Dermis blood vessel endothelial cell (primary cell): Measurements from ENCODE around the gene BPIFB2. TPM values are rescaled to one million over a fixed set of nuclear protein-coding genes. Genes with fewer than 3 reads are reported as not detected.
"Not testable (repeated sequence)": the region's sequence is repeated elsewhere in the genome, so short reads cannot be mapped to it uniquely, and the experiment has no call there.

ENCODE experiments used
- DNase-seq: peaks from one replicate; pipeline ENCODE4 v3.0.0; 2010
- total RNA-seq: library from RNA; depleted of rRNA; stranded (reverse); fragments of >200 nt; gene quantifications from 2 replicates; pipeline ENCODE4 v1.2.3, GENCODE V29; 2014

The BPIFB2 gene
- total RNA-seq, 1 donor from 2014 or later = not detected

- DNase-seq = no peak
Observed at GRCh38 chr20:32970973-32971300, 36.6 kb upstream of the BPIFB2 start.

DNA sequence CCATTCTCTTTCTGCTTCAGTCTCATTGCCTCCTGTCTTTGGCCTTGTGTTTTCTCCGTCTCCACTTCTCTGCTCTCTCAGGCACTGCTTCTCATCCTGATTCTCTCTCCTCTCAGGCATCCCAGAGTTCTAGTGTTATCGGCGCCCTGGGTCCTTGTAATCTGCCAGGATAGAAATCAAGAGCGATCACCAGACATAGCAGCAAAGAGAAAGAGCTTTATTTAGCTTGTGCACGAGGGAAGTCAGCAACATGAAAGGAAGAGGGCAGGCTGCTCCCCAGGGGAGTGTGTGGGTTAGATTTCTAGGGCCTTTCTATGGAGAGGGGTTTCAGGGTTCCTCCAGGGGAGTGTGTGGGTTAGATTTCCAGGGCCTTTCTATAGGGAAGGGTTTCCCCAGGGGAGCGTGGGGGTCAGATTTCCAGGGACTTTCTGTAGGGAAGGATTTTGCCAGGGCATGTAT, 35.8 kb upstream of the BPIFB2 start:
- DNase-seq = no peak

GRCh38 chr20:32972181-32973076, 35.1 kb upstream of the BPIFB2 start:
- peak; percentile 20 for DNase-seq

GRCh38 chr20:32973077-32973717, 34.3 kb upstream of the BPIFB2 start:
- DNase-seq = no peak

- DNase-seq = not testable (repeated sequence)
Observed at GRCh38 chr20:32974204-32975064, 33.1 kb upstream of the BPIFB2 start.

DNA sequence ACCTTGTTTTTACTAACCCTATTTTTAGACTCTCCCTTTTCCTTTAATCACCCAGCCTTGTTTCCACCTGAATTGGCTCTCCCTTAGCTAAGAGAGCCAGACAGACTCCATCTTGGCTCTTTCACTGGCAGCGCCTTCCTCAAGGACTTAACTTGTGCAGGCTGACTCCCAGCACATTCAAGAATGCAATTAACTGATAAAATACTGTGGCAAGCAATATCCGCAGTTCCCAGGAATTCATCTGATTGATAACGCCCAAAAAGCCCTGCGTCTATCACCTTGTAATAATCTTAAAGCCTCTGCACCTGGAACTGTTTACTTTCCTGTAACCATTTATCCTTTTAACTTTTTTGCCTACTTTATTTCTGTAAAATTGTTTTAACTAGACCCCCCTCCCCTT, 32.4 kb upstream of the BPIFB2 start:
- not testable (repeated sequence) for DNase-seq

DNA sequence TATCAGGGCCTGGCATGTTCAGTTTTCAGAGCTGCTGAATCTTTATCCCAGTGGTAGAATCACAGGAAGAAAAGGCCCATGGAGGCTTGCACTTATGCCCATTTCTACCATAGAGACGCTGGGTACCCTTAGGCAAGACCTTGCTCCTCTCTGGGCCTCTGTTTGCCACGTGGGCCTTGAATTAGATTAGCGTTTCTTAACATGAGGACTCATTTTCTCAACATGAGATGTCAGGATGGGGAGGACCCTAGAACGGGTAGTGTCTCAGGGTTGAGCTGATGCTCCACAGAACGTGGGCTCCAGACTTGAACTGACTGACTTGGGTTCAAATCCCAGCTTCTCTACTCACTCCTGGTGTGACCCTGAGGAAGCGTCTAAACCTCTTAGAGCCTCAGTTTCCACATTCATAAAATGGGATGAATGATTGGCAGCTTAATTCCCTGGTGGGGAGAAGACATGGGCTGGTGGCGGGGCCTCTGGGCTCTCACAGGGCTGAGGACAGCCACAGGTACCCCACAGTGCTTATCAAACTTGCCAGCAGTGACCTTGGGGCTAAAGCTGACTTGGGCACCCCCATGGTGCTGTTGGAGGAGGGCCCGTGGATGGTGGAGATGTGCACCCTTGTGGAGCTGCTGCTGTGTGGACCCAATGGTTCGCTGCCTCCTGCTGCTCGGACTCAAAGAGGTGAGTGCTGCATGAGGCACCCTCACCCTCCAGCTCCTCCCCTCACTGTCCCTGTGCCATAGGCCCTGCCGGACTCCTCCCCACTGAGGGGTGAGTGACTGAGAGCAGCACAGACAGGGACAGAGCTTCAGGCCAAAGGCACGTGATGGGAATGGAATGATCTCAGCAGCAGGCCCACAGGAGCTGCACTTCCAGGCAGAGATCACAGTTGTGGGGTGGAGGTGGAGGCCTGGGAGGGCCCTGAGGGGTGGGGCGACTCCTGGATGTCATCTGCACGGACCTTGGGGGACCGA, 31.5 kb upstream of the BPIFB2 start:
- DNase-seq = no peak

DNA sequence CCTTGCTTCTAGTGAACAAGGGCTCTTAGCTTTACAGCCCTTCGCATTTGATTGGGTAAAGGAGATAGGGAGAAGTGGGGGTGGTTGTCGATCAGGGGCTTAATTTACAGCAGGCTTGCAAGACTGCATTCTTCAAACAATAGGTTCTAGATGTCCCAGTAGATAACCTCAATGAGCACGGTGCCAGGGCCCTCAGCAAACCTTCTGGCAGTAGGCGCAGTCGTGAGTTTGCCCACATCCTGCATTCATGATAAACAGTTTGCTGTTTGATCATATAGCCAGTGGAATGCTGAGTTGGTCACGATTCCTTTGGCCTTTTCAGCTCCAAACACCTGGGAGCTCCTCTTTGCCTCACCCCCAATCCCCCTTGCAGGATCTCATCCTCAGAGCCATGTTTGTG, 30.8 kb upstream of the BPIFB2 start:
- DNase-seq = no peak

DNA sequence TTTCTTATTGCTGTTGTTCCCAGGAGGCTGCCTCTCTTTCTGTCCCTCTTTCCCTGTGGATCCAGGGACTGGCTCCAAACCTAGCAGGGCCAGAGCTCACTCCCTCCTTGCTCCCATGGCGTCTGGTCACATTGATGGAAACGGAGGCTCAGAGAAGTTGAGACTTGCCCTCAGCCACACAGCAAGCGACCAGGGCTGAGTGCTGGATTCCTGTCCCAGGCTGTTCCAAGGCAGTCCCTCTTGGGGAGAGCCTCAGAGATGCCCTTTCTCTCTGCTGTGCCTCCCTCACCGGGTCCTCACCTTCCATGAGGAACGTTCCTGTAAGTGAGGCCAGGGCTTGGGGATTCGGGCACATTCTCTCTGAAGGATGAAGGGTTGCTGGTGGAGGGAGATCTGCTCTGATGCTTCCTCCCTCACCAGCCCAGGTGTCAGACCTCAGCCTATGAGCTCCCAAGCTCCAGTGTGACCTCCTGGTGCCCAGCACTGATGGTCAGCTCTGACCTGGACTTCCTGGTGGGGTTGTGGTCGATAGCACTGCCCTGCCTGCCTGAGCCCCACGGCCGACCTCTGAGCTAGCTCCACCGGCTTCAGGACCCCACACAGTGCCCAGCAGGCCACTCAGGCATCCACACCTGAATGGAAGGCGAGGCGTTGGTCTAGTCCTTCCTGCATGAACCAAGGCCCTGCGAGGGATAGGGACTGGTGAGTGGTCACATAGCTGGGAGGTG, 30.1 kb upstream of the BPIFB2 start:
- DNase-seq = no peak

DNA sequence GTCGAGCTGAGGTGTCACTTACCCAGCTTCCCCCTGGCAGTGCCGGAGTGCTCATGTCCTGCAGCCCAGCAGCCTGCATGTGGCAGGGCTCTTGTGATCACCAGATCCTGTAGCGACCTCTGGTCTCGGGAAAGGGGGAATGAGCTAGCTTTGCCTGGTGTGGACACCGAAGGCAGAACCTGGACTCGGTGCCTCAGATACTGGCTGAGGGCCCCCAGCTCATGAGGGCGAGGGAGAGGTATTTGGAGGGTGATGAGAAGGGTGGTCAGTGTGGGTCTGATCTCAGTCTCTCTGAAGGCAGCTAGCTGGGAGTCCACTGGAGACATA, 29.5 kb upstream of the BPIFB2 start:
- no peak for DNase-seq

GRCh38 chr20:32979201-32979998, 28.1 kb upstream of the BPIFB2 start:
- DNase-seq = no peak

DNA sequence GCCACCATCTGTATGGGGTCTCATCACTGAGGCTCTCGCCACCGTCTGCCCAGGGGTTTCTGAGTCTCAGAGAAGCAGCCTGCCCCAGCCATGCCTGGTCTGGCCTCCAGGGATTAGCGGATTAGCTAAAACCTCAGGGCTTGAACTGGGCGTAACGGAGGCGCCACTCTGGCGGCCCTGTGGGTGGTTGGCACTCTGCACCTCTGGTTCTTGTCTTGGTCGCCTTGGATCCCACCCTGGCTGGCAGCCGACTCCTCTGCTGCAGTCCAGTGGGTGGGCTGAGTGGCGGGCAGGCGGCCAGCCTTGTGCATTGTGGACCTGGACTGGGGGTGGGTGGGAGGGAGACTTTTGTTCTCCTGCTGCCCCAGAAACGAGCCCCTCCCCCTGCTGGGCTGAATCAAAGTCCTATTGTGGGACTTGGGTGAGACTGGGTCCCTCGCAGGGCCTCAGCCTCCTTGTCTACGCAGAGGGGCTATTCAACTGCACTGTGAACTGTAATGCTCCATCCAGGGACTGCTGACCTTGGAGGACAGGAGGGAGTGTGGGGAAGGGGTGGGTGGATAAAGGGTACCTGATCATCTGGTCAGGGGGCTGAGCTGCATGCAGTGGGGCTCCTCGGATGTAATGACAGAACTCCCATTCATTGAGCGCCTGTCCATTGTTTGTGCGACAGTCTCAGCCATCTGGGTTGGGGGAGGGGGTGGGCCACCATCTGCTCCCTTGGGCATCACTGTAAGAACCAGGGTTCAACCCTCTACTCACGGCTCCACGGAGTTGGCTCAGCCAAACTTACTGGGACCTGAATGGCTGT, 27.2 kb upstream of the BPIFB2 start:
- DNase-seq = no peak

GRCh38 chr20:32980990-32981389, 26.5 kb upstream of the BPIFB2 start:
- no peak for DNase-seq

DNA sequence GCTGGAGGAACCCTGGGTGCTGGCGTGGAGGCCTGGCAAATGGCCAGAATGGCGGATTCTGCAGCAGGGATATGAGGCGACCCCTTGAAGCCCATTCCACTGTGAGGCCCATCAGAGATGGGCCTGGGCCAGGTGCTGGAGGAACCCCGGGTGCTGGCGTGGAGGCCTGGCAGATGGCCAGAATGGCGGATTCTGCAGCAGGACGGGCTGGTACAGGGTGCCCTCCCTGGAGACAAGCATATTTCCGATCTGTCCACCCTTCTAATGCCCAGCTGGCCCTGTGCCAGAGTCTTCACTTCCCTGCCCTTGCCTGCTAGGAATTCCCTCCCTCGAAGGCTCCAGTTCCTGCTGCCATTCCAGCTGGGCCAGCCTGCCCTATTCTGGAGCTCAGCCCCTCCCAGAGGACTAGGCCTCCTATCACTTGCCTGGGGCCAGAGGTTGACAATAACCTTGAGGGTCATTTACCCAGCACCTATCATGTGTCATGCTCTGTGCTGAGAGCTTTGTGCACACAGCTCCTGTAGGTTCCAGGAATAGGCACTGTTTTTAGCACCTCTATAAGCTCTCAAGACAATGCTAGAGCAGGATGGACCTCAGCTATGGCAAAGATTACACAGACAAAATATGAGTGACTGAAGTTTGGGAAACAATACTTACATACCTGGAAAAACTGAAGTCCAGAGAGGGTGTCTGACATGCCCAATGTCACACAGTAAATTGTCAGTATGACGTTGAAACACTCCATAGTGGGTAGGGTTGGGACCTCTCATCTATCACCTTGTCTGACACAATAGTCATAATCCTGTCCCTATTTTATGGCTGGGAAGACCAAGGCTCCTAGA, 24.7 kb upstream of the BPIFB2 start:
- peak; percentile 4 for DNase-seq

- no peak for DNase-seq
Observed at GRCh38 chr20:32983459-32984112, 23.9 kb upstream of the BPIFB2 start.

DNA sequence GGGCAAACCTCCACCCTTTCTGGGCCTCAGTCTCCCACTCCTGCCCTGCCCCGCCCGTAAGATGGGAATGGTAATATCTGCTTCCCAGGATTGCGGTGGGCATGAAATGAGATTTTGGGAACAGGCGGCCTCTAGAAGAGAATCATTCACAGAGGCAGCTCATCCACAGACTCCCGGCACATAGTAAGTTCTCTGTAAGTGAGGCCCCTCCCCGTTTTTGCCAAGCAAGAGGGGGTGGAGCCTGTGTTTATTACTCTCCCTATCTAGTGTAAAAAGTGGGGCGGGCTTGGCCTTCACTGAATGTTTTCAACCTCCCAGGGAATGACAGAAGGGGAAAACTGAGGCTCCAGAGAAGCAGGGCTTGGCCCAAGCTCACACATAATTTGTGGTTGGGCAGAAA, 23.3 kb upstream of the BPIFB2 start:
- no peak for DNase-seq

GRCh38 chr20:32984631-32985354, 22.7 kb upstream of the BPIFB2 start:
- DNase-seq = no peak
